HCT116 (cell line): ENCODE results near the gene PCDHGA3.

Source experiments
- CBX3 ChIP-seq: IDR thresholded peaks from 2 replicates; pipeline ENCODE4 v1.6.1; 2012; ENCODE audit warnings: low read depth
- ELF1 ChIP-seq: IDR thresholded peaks from 2 replicates; pipeline ENCODE4 v1.6.1; 2012; ENCODE audit warnings: low read depth, borderline replicate concordance
- EZH2 ChIP-seq: fragments of 200-600 bp; sonication (generic); IDR thresholded peaks from 2 replicates; pipeline ENCODE4 v1.6.1; 2017; ENCODE audit warnings: antibody characterized with exemption, mixed run types
- EZH2phosphoT487 ChIP-seq: fragments of 200-600 bp; IDR thresholded peaks from 2 replicates; pipeline ENCODE4 v1.6.1; 2018; ENCODE audit warnings: antibody characterized with exemption, borderline replicate concordance
- JUND ChIP-seq: IDR thresholded peaks from 2 replicates; pipeline ENCODE4 v1.6.1; 2012
- POLR2A ChIP-seq: IDR thresholded peaks from 2 replicates; pipeline ENCODE4 v1.7.0; 2011; ENCODE audit warnings: borderline replicate concordance; ENCODE audit not compliant: insufficient read depth, insufficient read length; ENCODE audit errors: extremely low read depth
- POLR2AphosphoS5 ChIP-seq: IDR thresholded peaks from 2 replicates; pipeline ENCODE4 v1.6.1; 2011; ENCODE audit warnings: mild to moderate bottlenecking, low read depth, low read length, moderate library complexity
- RAD21 ChIP-seq: IDR thresholded peaks from 2 replicates; pipeline ENCODE4 v1.6.1; 2012; ENCODE audit warnings: low read depth, mild to moderate bottlenecking
- SIN3A ChIP-seq: IDR thresholded peaks from 2 replicates; pipeline ENCODE4 v1.6.1; 2012; ENCODE audit warnings: low read depth
- YY1 ChIP-seq: IDR thresholded peaks from 2 replicates; pipeline ENCODE4 v1.6.1; 2011; ENCODE audit warnings: low read length, low read depth, moderate library complexity, mild to moderate bottlenecking; ENCODE audit not compliant: insufficient replicate concordance; ENCODE audit errors: extremely low read depth
- ZFX ChIP-seq: fragments of 450-650 bp; IDR thresholded peaks from 2 replicates; pipeline ENCODE4 v1.6.1; 2017
- ZNF274 ChIP-seq: fragments of 200-500 bp; sonication (Bioruptor generic); IDR thresholded peaks from 2 replicates; pipeline ENCODE4 v1.6.1; 2014; ENCODE audit warnings: mild to moderate bottlenecking, low read depth, low read length, inconsistent platforms
- TF ChIP-seq, protein P1 (sequence below), 3 experiments: fragments of 200-600 bp in 1 of 3; sonication (generic) in 1 of 3; IDR thresholded peaks in 2 of 3; conservative IDR thresholded peaks in 1 of 3; 2 replicates each; pipeline ENCODE4 v1.5.1; 2012 to 2017; ENCODE audit warnings: low read depth in 2 of 3, low read length in 2 of 3, antibody characterized with exemption in 1 of 3, borderline replicate concordance in 1 of 3, control low read depth in 1 of 3, mild to moderate bottlenecking in 1 of 3, mixed read lengths in 1 of 3, mixed run types in 1 of 3, moderate library complexity in 1 of 3; ENCODE audit not compliant: insufficient read depth in 1 of 3
- TF ChIP-seq, protein P2 (sequence below): IDR thresholded peaks from 2 replicates; pipeline ENCODE4 v1.6.1; 2012

- TF ChIP-seq RAD21 (no peak), EZH2 (no peak), EZH2phosphoT487 (no peak), ZFX (no peak), POLR2A (no peak), YY1 (no peak), ZNF274 (no peak), POLR2AphosphoS5 (no peak), SIN3A (no peak), JUND (no peak), ELF1 (no peak), CBX3 (no peak)
- TF ChIP-seq, protein P1, sequence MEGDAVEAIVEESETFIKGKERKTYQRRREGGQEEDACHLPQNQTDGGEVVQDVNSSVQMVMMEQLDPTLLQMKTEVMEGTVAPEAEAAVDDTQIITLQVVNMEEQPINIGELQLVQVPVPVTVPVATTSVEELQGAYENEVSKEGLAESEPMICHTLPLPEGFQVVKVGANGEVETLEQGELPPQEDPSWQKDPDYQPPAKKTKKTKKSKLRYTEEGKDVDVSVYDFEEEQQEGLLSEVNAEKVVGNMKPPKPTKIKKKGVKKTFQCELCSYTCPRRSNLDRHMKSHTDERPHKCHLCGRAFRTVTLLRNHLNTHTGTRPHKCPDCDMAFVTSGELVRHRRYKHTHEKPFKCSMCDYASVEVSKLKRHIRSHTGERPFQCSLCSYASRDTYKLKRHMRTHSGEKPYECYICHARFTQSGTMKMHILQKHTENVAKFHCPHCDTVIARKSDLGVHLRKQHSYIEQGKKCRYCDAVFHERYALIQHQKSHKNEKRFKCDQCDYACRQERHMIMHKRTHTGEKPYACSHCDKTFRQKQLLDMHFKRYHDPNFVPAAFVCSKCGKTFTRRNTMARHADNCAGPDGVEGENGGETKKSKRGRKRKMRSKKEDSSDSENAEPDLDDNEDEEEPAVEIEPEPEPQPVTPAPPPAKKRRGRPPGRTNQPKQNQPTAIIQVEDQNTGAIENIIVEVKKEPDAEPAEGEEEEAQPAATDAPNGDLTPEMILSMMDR (IDR thresholded peaks at IDR 0.05 in 2 of 3, conservative IDR thresholded peaks at IDR 0.05 in 1 of 3; ENCODE audit: borderline replicate concordance in 1 of 3, insufficient read depth in 1 of 3, low read depth in 2 of 3, low read length in 2 of 3), result no peak
- TF ChIP-seq, protein P2, sequence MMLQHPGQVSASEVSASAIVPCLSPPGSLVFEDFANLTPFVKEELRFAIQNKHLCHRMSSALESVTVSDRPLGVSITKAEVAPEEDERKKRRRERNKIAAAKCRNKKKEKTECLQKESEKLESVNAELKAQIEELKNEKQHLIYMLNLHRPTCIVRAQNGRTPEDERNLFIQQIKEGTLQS, result no peak
These were observed 1.7 kb downstream of the PCDHGA3 start for GRCh38 chr5:141345327-141345726.
